8988T (cell line): Measurements from ENCODE around the gene KRTAP4-1.
"Not testable (repeated sequence)": the region's sequence is repeated elsewhere in the genome, so short reads cannot be mapped to it uniquely, and the experiment has no call there.

Experiments
- DNase-seq: peaks from one replicate; pipeline ENCODE4 v3.0.0; 2011

Gene KRTAP4-1

GRCh38 chr17:41184480-41184961 is at the start of gene KRTAP4-1:
Gene KRTAP4-1, minus strand, starts transcription at chr17:41184911. Its CDS starts 57 bp downstream, at chr17:41184854.
- DNase-seq, result no peak

DNA sequence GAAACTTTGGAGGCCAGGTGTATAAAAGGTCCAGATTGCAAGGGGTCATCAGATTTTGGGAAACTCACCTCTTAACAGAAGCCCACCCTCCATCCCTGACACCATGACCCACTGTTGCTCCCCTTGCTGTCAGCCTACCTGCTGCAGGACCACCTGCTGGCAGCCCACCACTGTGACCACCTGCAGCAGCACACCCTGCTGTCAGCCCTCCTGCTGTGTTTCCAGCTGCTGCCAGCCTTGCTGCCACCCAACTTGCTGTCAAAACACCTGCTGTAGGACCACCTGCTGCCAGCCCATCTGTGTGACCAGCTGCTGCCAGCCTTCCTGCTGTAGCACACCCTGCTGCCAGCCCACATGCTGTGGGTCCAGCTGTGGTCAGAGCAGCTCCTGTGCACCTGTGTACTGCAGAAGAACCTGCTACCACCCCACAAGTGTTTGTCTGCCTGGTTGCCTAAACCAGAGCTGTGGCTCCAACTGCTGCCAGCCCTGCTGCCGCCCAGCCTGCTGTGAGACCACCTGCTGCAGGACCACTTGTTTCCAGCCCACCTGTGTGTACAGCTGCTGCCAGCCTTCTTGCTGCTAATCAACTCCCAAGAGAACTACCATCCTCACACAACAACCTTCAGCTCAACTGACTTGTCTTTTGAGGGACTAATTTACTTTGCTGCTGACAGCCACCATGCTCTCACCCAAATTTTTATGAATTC is 47.8 kb upstream of the KRTAP4-1 start, which contains the start of gene KRTAP9-3:
Gene KRTAP9-3 (plus strand): TSS at position 51 of the 707 bp plus-strand sequence. CDS start 53 bp downstream, at position 104.
- DNase-seq, result not testable (repeated sequence)

- DNase-seq, result no peak
These were observed 47.0 kb upstream of the KRTAP4-1 start for GRCh38 chr17:41231731-41232130.

- DNase-seq, result no peak
These were observed 45.4 kb upstream of the KRTAP4-1 start for GRCh38 chr17:41230094-41230493.

- not testable (repeated sequence) for DNase-seq
These were observed 41.9 kb upstream of the KRTAP4-1 start, which contains the start of gene KRTAP9-2 for GRCh38 chr17:41226598-41227095. Gene KRTAP9-2, plus strand, starts transcription at chr17:41226648. Its CDS starts 7 bp downstream, at chr17:41226655.

DNA sequence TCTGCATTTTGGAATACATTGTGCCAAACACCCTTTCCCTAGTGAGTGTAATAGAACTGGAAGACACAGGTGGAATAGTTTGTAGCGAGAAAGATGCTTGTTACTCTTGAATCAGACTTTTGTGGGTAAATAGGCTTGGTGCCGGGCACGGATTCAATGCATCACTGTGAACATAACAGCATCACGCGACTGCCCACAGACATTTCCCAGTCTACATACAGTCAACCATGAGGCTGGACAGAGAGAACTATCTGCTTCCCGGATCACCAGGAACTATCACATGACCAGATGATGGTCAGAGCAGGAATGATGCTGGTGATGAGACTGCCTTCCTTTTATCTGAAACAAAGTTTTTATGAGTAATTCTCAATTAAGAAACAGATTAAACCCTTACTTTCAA is 41.3 kb upstream of the KRTAP4-1 start:
- no peak for DNase-seq

DNA sequence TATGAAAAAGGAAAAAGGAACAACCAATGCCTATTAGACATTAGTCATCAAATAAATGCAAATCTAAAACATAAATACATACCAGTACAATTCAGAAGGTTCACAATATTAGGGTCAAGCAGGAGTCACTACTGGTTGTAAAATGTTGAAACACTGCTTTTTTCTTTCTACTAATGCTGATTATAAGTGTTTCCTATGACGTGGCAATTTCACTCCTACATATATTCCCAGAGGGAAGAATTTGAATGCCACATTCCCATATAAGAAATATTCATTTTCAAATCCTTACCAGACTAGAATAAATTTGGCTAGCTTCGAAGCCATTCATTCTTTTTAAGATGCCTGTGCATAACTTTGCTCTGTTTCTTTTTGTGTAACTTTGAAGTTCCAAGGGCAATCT is 39.1 kb upstream of the KRTAP4-1 start:
- no peak for DNase-seq

GRCh38 chr17:41215681-41216080 is 31.0 kb upstream of the KRTAP4-1 start:
- DNase-seq, result no peak

- DNase-seq, result no peak
These were observed 27.9 kb upstream of the KRTAP4-1 start for GRCh38 chr17:41212524-41213169.

DNA sequence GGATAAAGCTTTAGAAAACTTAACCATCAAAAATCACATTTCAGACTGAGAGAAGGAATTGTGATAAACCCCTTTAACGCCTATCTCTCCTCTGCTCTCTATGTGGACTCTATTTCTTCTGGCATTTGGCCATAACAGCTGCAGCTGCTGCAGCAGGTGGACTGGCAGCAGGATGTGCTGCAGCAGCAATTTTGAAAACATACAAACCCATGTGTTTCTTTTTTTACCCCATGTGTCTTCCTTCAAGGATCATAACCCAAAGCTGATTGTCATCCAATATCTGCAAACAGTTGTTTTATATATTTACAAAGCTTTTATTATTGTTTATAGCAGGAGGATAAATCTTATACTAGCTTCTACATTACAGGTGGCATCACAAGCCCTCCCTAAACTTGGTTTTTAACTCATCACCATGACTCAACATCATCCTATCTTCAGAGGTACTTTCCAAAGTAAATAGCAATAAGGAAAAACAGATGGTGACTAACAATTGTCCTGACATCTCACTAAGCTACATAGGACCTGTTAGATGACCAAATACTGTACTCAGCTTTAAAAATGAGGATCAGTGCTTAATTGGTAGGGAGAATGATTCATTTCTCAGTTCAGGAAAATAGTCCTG is 27.2 kb upstream of the KRTAP4-1 start:
- no peak for DNase-seq

DNA sequence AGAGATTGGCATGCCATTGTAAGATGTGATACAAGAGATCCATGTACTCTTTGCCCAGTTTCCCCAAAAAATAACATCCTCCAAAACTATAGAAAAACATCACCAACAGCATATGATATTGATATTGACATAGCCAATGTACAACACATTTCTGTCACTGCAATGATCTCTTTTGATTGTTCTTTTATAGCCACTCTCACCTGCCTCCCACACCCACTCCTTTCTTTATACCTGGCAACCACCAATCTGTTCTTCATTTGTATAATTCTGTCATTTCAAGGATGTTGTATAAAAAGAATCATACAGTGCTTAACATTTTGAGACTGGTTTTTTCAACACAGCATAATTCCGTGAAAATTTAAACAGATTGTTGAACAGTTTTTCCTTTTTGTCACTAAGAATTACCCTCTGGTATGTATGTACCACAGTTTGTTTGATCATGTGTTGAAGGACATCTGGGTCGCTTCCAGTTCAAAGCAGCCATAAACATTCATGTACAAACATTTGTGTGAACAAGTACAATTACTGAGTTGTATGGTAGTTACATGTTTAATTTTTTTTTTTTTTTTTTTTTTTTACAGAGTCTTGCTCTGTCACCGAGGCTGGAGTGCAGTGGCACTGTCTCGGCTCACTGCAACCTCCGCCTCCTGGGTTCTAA is 14.8 kb upstream of the KRTAP4-1 start:
- DNase-seq, result no peak

DNA sequence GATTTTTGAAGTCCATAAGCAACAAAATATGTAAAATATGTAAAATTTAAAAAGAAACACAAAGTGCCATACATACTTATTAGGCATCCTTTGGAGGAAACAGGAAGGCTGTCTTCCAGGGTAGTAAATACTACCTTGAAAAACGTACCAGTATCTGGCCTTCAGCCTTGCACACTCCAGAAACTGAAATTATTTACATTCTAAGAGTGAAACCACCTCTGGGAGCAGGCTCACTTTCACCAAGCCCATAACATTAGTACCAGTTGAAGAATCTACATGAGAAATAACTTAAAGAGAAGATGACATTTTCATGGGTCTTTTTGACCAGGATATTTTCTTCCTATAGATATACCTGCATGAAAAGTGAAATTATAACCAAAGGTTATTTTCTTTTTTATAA is 11.4 kb upstream of the KRTAP4-1 start:
- DNase-seq, result no peak

DNA sequence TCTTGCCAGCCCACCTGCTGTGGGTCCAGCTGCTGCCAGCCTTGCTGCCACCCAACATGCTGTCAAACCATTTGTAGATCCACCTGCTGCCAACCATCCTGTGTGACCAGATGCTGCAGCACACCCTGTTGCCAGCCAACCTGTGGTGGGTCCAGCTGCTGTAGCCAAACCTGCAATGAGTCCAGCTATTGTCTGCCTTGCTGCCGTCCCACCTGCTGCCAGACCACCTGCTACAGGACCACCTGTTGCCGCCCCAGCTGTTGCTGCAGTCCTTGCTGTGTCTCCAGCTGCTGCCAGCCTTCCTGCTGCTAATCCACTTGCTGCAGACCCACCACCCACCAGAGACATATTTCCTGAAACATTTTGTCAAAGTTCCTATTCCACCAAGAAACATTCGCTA is 5.6 kb upstream of the KRTAP4-1 start:
- no peak for DNase-seq

- not testable (repeated sequence) for DNase-seq
These were observed 5.2 kb upstream of the KRTAP4-1 start, which contains the start of gene KRTAP9-1 for GRCh38 chr17:41189837-41190318. Gene KRTAP9-1, plus strand, starts transcription at chr17:41189887. Its CDS starts 0 bp downstream, at chr17:41189887.

DNA sequence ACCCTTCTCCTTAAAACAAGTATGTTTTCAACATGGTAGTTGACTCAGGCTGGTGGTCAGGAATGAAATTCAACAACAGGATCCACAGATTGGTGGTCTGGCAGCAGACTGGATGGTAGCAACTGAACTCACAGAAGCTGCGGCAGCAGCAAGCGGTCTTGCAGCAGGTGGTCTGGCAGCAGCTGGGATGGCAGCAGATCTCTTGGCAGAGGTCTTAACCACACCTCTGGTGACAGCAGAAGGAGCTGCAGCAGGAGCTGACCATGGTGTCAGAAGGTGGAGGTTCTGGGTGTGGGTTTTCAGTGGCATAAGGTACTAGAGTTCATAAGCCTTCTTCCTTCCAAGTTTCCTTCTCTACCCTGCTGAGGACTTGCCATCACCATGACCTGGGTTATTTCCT is 2.2 kb upstream of the KRTAP4-1 start:
- DNase-seq, result no peak

GRCh38 chr17:41185001-41185400 is 290 bp upstream of the KRTAP4-1 start:
- no peak for DNase-seq

DNA sequence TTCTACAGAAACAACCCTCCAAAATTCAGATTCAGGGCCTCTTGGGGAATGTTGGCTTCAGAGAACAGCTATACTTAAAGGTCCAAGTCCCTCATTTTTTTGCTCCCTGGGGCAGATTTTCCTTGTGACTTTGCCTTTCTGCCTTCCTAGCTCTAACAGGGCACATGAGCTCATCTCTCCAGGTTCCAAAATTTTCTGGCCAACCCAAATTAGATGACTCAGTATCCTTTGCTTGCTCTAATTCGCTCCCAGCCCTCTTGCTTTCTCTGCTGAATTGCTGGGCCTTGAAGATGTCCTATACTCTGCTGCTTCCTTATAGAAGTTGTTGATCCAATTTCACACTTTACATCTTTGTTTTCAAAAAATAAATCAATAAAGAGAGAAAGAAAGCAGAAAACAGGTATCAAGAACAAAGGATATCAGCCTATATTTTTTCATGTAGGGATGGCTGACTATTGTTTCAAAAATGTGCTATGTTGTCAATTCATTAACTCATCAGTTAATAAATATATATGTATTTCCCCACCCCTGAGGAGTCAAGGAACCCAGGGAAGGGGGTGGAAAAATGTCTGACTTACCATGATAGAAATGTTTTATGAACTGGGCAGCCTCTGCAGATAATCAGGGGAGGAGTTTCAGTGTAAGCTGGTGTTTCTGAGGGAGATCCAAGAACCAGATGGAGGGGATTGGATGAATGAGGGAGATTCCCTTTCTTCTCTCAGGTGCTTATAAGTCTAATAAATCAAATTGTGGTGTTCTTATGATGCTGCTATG is 5.7 kb downstream of the KRTAP4-1 start:
- DNase-seq, result no peak

- DNase-seq, result no peak
These were observed 6.4 kb downstream of the KRTAP4-1 start for GRCh38 chr17:41178341-41178740.

GRCh38 chr17:41177727-41178271 is 6.9 kb downstream of the KRTAP4-1 start, which contains the start of gene KRTAP4-2:
Gene KRTAP4-2, minus strand, starts transcription at chr17:41178221. Its CDS starts 57 bp downstream, at chr17:41178164.
- DNase-seq, result no peak

GRCh38 chr17:41176744-41177387 is 7.8 kb downstream of the KRTAP4-1 start:
- no peak for DNase-seq

GRCh38 chr17:41171886-41172285 is 12.8 kb downstream of the KRTAP4-1 start:
- DNase-seq, result no peak
